SJCRH30 (cell line): ENCODE data around the gene LYPLAL1. TPM values are rescaled to one million over a fixed set of nuclear protein-coding genes. Genes with fewer than 3 reads are reported as not detected.

Source experiments
- DNase-seq, 2 experiments: peaks; one replicate each; pipeline ENCODE4 v3.0.0-alpha.2; 2015 to 2020
- H3K27ac ChIP-seq: fragments of 250-450 bp; sonication (Bioruptor Pico); 2 replicates; pipeline ENCODE4 v1.5.1; 2020; ENCODE audit warnings: mild to moderate bottlenecking, moderate library complexity
- H3K27me3 ChIP-seq: fragments of 250-450 bp; sonication (Bioruptor Pico); 2 replicates; pipeline ENCODE4 v1.5.1; 2020; ENCODE audit warnings: mild to moderate bottlenecking, moderate library complexity
- H3K36me3 ChIP-seq: fragments of 250-450 bp; sonication (Bioruptor Pico); 2 replicates; pipeline ENCODE4 v1.5.1; 2020; ENCODE audit warnings: mild to moderate bottlenecking, moderate library complexity
- H3K4me1 ChIP-seq: fragments of 250-450 bp; sonication (Bioruptor Pico); 2 replicates; pipeline ENCODE4 v1.5.1; 2020; ENCODE audit warnings: mild to moderate bottlenecking, moderate library complexity
- H3K4me3 ChIP-seq: fragments of 250-450 bp; sonication (Bioruptor Pico); 2 replicates; pipeline ENCODE4 v1.5.1; 2020; ENCODE audit warnings: mild to moderate bottlenecking, moderate library complexity
- H3K9me3 ChIP-seq: fragments of 250-450 bp; sonication (Bioruptor Pico); replicated peaks from 2 replicates; pipeline ENCODE4 v1.5.1; 2020; ENCODE audit warnings: mild to moderate bottlenecking, moderate library complexity
- total RNA-seq: library from RNA; depleted of rRNA; stranded (reverse); fragments of >200 nt; shearing (Covaris generic); gene quantifications from 2 replicates; pipeline ENCODE4 v1.2.3, GENCODE V29; 2014; rRNA removed

The LYPLAL1 gene
- total RNA-seq = 23.5 and 33.7 TPM in 2 replicates

DNA sequence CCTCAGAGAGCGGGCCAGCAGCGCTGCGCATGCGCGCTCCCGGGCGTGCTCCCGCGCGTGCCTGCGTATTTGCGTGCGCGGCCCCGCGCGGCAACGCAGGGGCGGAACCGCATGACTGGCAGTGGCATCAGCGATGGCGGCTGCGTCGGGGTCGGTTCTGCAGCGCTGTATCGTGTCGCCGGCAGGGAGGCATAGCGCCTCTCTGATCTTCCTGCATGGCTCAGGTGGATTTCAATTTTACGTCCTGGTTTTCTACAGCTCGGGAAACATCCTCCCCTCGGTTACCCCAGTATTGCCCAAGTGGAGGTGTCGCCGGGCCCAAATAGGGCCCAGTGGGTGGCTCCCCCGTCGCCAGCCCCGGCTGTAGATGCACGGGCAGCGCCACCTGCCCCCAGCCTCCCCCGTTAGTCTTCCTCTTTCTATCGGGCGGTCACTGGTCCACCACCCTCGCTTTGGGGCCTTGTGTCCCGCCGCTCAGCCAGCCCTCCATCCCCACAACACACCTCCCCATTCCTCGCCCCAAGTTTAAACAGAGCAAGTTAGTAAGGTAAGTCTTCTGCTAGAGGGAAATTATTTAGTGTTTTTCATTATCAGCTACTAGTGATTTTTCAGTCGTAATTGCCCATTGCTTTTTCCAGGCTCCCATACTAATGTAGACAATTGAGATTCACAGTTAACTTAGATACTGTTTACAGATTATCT lies at the start of gene LYPLAL1:
Gene LYPLAL1 (plus strand): TSS at position 121 of the 702 bp plus-strand sequence. CDS start 13 bp downstream, at position 134.
- Histone ChIP-seq H3K9me3 (no peaks in the 10 kb centered on the region), H3K27me3 (no peaks in the 10 kb centered on the region), H3K4me1 (peaks cover 11% of the 10 kb centered on the region; the same call in 1 of the 2 replicates), H3K27ac (peak within 1 kb of the TSS; percentile 76), H3K4me3 (peak within 1 kb of the TSS; percentile 74), H3K36me3 (no peaks in the 10 kb centered on the region; the same call in 1 of the 2 replicates)
- DNase-seq = peak; percentile 91 to 94

GRCh38 chr1:219124163-219124562 lies 49.5 kb upstream of the LYPLAL1 start:
- DNase-seq = no peak
- H3K27me3 ChIP-seq = no peaks in the 10 kb centered on the region
- H3K36me3 ChIP-seq = no peaks in the 10 kb centered on the region
- no peaks in the 10 kb centered on the region for H3K9me3 ChIP-seq
- H3K27ac ChIP-seq = no peak overlapping the region
- no peaks in the 10 kb centered on the region; the same call in 1 of the 2 replicates for H3K4me1 ChIP-seq
- H3K4me3 ChIP-seq = no peak overlapping the region

DNA sequence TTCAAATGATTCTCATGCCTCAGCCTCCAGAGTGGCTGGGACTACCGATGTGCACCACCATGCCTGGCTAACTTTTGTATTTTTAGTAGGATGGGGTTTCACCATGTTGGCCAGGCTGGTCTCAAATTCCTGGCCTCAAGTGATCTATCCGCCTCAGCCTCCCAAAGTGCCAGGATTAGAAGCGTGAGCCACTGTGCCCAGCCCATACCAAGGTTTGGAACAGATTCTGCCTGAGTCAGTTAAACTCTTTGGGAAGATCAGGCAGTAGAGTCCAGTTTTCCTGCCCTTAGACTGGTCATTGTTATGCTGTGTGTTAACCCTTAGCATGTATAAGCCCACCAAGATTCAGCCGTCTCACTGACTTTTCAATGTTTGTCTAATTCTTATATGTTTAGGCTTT lies 48.3 kb upstream of the LYPLAL1 start:
- no peaks in the 10 kb centered on the region for H3K27me3 ChIP-seq
- no peak overlapping the region for H3K4me3 ChIP-seq
- no peak for DNase-seq
- no peaks in the 10 kb centered on the region; the same call in 1 of the 2 replicates for H3K4me1 ChIP-seq
- H3K36me3 ChIP-seq = no peaks in the 10 kb centered on the region
- H3K9me3 ChIP-seq = no peaks in the 10 kb centered on the region
- H3K27ac ChIP-seq = no peak overlapping the region

- H3K4me1 ChIP-seq = no peaks in the 10 kb centered on the region; the same call in 1 of the 2 replicates
- DNase-seq = no peak
These were observed 47.3 kb upstream of the LYPLAL1 start for GRCh38 chr1:219126377-219126776.

GRCh38 chr1:219128957-219129356 lies 44.7 kb upstream of the LYPLAL1 start:
- no peaks in the 10 kb centered on the region for H3K36me3 ChIP-seq
- H3K27me3 ChIP-seq = no peaks in the 10 kb centered on the region
- H3K4me3 ChIP-seq = no peak overlapping the region
- no peaks in the 10 kb centered on the region for H3K9me3 ChIP-seq
- DNase-seq = no peak
- H3K27ac ChIP-seq = no peak overlapping the region
- no peaks in the 10 kb centered on the region; the same call in 1 of the 2 replicates for H3K4me1 ChIP-seq

More at GRCh38 chr1:219126377-219126776, 47.3 kb upstream of the LYPLAL1 start:
- Histone ChIP-seq H3K27ac (no peak overlapping the region), H3K9me3 (no peaks in the 10 kb centered on the region), H3K27me3 (no peaks in the 10 kb centered on the region), H3K36me3 (no peaks in the 10 kb centered on the region), H3K4me3 (no peak overlapping the region)

DNA sequence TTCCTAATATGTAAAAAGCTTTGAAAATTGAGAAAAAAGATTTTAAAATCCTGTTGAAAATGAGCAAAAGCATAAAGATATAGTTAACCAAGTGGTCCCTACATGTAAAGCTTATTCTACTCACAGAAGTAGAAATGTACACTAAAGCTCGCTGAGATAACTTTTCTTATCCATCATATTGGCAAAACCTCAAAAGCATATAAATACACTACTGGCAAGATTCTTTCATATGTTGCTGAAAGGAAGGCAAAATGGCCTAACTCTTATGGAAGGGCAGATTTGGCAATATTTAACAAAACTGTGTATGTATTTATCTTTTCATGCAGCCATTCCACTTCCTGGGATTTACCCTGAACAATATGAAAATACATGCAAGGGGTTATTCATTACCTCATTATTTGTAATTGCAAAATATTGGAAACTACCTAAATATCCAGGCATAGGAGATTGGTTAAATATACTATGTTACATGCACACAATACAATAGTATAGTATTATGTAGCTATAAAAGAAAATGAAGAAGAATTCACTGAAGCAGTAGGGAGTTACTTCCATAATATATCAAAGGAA lies 43.2 kb upstream of the LYPLAL1 start:
- Histone ChIP-seq H3K9me3 (no peaks in the 10 kb centered on the region), H3K27ac (no peak overlapping the region), H3K4me1 (no peaks in the 10 kb centered on the region; the same call in 1 of the 2 replicates), H3K36me3 (no peaks in the 10 kb centered on the region), H3K27me3 (no peaks in the 10 kb centered on the region), H3K4me3 (no peak overlapping the region)
- no peak for DNase-seq

DNA sequence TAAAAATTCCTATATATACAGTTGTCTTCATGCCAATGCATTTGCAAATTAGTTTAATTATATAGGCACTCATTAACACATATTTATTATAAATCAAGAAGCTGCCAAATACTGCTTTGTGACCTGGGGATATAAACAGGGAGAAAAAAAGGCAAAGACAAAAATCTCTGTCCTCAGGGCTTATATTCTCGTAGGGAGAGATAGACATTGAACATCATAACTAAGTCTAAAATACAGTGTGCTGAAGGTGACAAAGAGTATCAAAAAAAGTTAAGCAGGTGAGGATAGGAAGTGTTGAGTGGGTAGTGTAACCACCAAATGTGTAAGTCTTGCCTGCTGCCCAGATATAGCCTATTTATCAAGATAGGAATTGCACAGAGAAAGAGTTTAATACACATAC lies 40.7 kb upstream of the LYPLAL1 start:
- H3K36me3 ChIP-seq = no peaks in the 10 kb centered on the region
- H3K4me1 ChIP-seq = no peaks in the 10 kb centered on the region
- no peak for DNase-seq
- H3K27ac ChIP-seq = no peak overlapping the region
- H3K9me3 ChIP-seq = no peaks in the 10 kb centered on the region
- H3K27me3 ChIP-seq = no peaks in the 10 kb centered on the region
- H3K4me3 ChIP-seq = no peak overlapping the region

- DNase-seq = no peak
- Histone ChIP-seq H3K27ac (no peak overlapping the region), H3K27me3 (no peaks in the 10 kb centered on the region), H3K4me1 (no peaks in the 10 kb centered on the region), H3K9me3 (no peaks in the 10 kb centered on the region), H3K4me3 (no peak overlapping the region), H3K36me3 (no peaks in the 10 kb centered on the region)
These were observed 34.9 kb upstream of the LYPLAL1 start for GRCh38 chr1:219138747-219139146.

GRCh38 chr1:219140303-219140877 lies 33.3 kb upstream of the LYPLAL1 start:
- Histone ChIP-seq H3K4me3 (no peak overlapping the region), H3K4me1 (no peaks in the 10 kb centered on the region), H3K9me3 (no peaks in the 10 kb centered on the region), H3K27me3 (no peaks in the 10 kb centered on the region), H3K27ac (no peak overlapping the region), H3K36me3 (no peaks in the 10 kb centered on the region)
- DNase-seq = no peak

DNA sequence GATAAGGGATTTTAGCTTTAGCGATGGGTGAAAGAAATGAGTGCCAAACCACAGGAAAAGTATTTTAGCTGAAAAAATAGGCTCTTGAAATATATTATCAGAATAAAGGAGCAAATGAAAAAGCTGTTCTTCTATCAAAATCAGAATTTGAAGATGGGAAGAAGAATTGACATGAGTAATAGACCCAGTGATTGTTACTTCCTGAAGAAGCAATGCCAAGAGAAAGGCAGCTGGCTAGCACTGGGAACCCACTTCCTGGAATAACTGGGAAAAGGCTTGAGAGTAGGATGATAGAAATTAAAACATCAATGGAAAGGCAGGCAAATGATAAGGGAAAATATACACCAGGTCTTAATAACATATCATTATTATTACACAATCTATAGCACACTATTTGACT lies 29.9 kb upstream of the LYPLAL1 start:
- Histone ChIP-seq H3K36me3 (no peaks in the 10 kb centered on the region), H3K27ac (no peak overlapping the region), H3K4me3 (no peak overlapping the region), H3K4me1 (no peaks in the 10 kb centered on the region), H3K9me3 (no peaks in the 10 kb centered on the region), H3K27me3 (no peaks in the 10 kb centered on the region)
- no peak for DNase-seq

DNA sequence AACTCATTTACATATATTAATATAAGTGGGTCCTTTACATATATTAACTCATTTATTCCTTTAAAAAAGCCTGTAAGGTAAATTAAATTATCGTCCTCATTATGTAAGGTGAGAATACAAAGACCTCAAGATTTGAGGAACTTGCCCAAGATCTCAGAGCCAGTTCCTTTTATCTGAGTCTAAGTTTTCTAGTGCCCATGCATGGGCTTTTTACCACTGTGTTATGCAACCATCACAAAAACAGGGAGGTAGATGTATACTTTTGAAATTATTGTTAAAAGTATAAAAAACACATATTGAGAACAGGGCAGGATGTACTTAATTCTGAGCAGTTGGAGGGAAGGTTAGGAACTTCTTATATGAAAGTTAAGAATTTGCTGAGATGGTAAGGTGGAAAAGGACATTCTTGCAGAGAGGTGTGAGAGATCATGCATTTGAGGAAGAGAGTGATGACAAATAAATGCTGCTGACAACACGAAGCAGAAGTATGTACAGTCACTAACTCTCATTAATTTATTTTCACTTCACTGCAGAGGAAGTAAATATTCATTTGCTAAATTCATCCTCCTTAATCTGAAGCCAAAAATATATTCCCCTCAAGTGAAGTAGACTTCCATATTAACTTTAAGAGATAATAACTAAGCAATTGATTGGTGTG lies 28.9 kb upstream of the LYPLAL1 start:
- no peaks in the 10 kb centered on the region for H3K27me3 ChIP-seq
- H3K4me1 ChIP-seq = no peaks in the 10 kb centered on the region
- no peak overlapping the region for H3K27ac ChIP-seq
- H3K4me3 ChIP-seq = no peak overlapping the region
- no peaks in the 10 kb centered on the region for H3K36me3 ChIP-seq
- DNase-seq = no peak
- H3K9me3 ChIP-seq = no peaks in the 10 kb centered on the region

GRCh38 chr1:219147571-219148019 lies 26.1 kb upstream of the LYPLAL1 start:
- H3K27me3 ChIP-seq = no peaks in the 10 kb centered on the region
- no peaks in the 10 kb centered on the region; the same call in 1 of the 2 replicates for H3K4me1 ChIP-seq
- no peak overlapping the region for H3K27ac ChIP-seq
- H3K36me3 ChIP-seq = no peaks in the 10 kb centered on the region
- DNase-seq = no peak
- H3K4me3 ChIP-seq = no peak overlapping the region
- H3K9me3 ChIP-seq = no peaks in the 10 kb centered on the region

DNA sequence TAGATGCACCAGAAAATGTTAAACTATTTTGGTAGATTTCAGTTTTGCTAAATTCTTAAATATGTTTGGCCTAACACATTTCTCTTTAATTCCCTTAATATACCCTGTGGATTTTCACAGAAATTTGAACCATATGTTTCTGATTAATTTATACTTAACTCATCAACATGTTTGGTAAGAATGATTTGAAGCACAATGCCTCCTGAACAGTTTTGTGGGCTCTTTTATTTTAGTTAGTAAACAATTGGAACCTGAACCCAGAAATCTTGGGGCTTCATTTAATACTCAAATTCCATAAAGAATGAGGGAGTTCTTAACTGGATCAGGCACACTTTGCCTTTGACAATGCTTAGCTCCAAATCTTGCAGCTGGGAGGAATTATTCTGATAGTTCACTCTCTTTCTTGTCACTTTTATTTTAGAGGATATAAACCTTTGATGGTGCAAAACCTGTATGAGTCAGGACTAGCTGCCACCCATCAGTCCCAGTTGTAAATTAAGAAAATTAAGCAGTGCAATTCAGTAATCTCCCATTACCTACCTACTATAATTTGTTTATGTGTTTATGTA lies 24.6 kb upstream of the LYPLAL1 start:
- Histone ChIP-seq H3K9me3 (no peaks in the 10 kb centered on the region), H3K27ac (no peak overlapping the region), H3K4me1 (no peaks in the 10 kb centered on the region; the same call in 1 of the 2 replicates), H3K27me3 (no peaks in the 10 kb centered on the region), H3K4me3 (no peak overlapping the region), H3K36me3 (no peaks in the 10 kb centered on the region)
- DNase-seq = no peak

GRCh38 chr1:219149953-219150352 lies 23.7 kb upstream of the LYPLAL1 start:
- H3K36me3 ChIP-seq = no peaks in the 10 kb centered on the region

More at GRCh38 chr1:219149953-219150352, 23.7 kb upstream of the LYPLAL1 start:
- no peak overlapping the region for H3K4me3 ChIP-seq
- no peaks in the 10 kb centered on the region; the same call in 1 of the 2 replicates for H3K4me1 ChIP-seq
- H3K27me3 ChIP-seq = no peaks in the 10 kb centered on the region
- no peaks in the 10 kb centered on the region for H3K9me3 ChIP-seq
- DNase-seq = no peak
- H3K27ac ChIP-seq = no peak overlapping the region
